HCT116 (cell line): ENCODE measurements around the gene DBX2. TPM values are rescaled to one million over a fixed set of nuclear protein-coding genes. Genes with fewer than 3 reads are reported as not detected.

Source experiments
- ATAC-seq: fragments of 200-7000 bp; cut with Tn5 transposase; 2 replicates; pipeline ENCODE4 v1.9.1; 2020; ENCODE audit warnings: mild to moderate bottlenecking, moderate library complexity
- BruUV-seq: library from RNA; stranded (reverse); fragments of 400-500 nt; replicated peaks from 2 replicates; lab custom pipeline; 2021; lab: Mats Ljungman, UMichigan
- CTCF ChIA-PET: fragments of 300-600 bp; sonication (Branson Sonifier 250); formaldehyde crosslinking; loops from one replicate; lab custom pipeline; 2021; ENCODE audit warnings: antibody characterized with exemption; lab: Charles Lee
- POLR2A ChIA-PET: fragments of 300-600, 350-600 bp; sonication (Branson Sonifier 250); formaldehyde crosslinking; loops from one replicate; lab custom pipeline; 2021; ENCODE audit warnings: antibody characterized with exemption; lab: Charles Lee
- RAD21 ChIA-PET, 2 experiments: fragments of 300-600 bp; sonication (Branson Sonifier 250); formaldehyde crosslinking; loops; one replicate each; lab custom pipeline; 2023; ENCODE audit warnings: low total read pairs in 2 of 2; ENCODE audit not compliant: uncharacterized antibody in 2 of 2, unreplicated experiment in 2 of 2, low non-redundant PET in 1 of 2; lab: Charles Lee
- DNase-seq: peaks from one replicate; pipeline ENCODE4 v3.0.0-alpha.2; 2010; ENCODE audit warnings: low read depth, low spot score
- H2AFZ ChIP-seq: fragments of 200-600 bp; shearing (Covaris generic), sonication (generic); 2 replicates; pipeline ENCODE4 v1.6.1; 2017; ENCODE audit warnings: low read depth, mixed run types, mixed read lengths, antibody characterized with exemption, low read length; ENCODE audit not compliant: poor library complexity, severe bottlenecking
- H3K27ac ChIP-seq: 2 replicates; pipeline ENCODE4 v1.5.1; 2012; ENCODE audit warnings: low read depth, low read length
- H3K27me3 ChIP-seq: fragments of 200-600 bp; sonication (generic); 2 replicates; pipeline ENCODE4 v1.6.1; 2016; ENCODE audit warnings: mixed run types, low read length, mixed read lengths; ENCODE audit not compliant: insufficient read depth
- H3K36me3 ChIP-seq, 2 experiments: fragments of 200-500 bp in 1 of 2; fragments of 200-600 bp in 1 of 2; sonication (Bioruptor generic) in 1 of 2; sonication (generic) in 1 of 2; 2 replicates each; pipeline versions ENCODE4 v1.5.1 to v1.6.1; 2014 to 2016; ENCODE audit warnings: low read length in 2 of 2, inconsistent platforms in 1 of 2, mixed read lengths in 1 of 2, mixed run types in 1 of 2; ENCODE audit not compliant: insufficient read depth in 2 of 2, control insufficient read depth in 1 of 2
- H3K4me1 ChIP-seq, 2 experiments: fragments of 200-600 bp in 1 of 2; sonication (generic) in 1 of 2; 2 replicates each; pipeline versions ENCODE4 v1.5.1 to v1.6.1; 2012 to 2017; ENCODE audit warnings: low read length in 2 of 2, inconsistent platforms in 1 of 2, mild to moderate bottlenecking in 1 of 2, mixed read lengths in 1 of 2, mixed run types in 1 of 2, moderate library complexity in 1 of 2; ENCODE audit not compliant: insufficient read depth in 2 of 2, control insufficient read depth in 1 of 2
- H3K4me2 ChIP-seq: fragments of 200-600 bp; sonication (generic); 2 replicates; pipeline ENCODE4 v1.6.1; 2017; ENCODE audit warnings: mixed run types, low read length, mixed read lengths
- H3K4me3 ChIP-seq, 2 experiments: fragments of 200-600 bp in 1 of 2; sonication (generic) in 1 of 2; replicated peaks in 1 of 2; 2 replicates each; pipeline ENCODE4 v1.5.1; 2011 to 2016; ENCODE audit warnings: low read length in 2 of 2, control low read depth in 1 of 2, low read depth in 1 of 2, mild to moderate bottlenecking in 1 of 2, mixed read lengths in 1 of 2, mixed run types in 1 of 2
- H3K79me2 ChIP-seq: fragments of 200-600 bp; sonication (generic); 2 replicates; pipeline ENCODE4 v1.6.1; 2017; ENCODE audit warnings: mild to moderate bottlenecking, mixed run types, low read length, moderate library complexity, mixed read lengths; ENCODE audit not compliant: insufficient read depth
- H3K9ac ChIP-seq: fragments of 200-600 bp; sonication (generic); 2 replicates; pipeline ENCODE4 v1.6.1; 2016; ENCODE audit warnings: low read length, mixed read lengths
- H3K9me2 ChIP-seq: fragments of 200-600 bp; sonication (generic), shearing (Covaris generic); 2 replicates; pipeline ENCODE4 v1.6.1; 2017; ENCODE audit warnings: mixed run types, mild to moderate bottlenecking, moderate library complexity; ENCODE audit not compliant: insufficient read depth
- H3K9me3 ChIP-seq, 2 experiments: fragments of 200-500 bp in 1 of 2; fragments of 200-600 bp in 1 of 2; sonication (Bioruptor generic) in 1 of 2; sonication (generic) in 1 of 2; 2 replicates each; pipeline ENCODE4 v1.6.1; 2014 to 2017; ENCODE audit warnings: low read length in 2 of 2, mixed read lengths in 2 of 2, inconsistent platforms in 1 of 2, low read depth in 1 of 2, mild to moderate bottlenecking in 1 of 2, mixed run types in 1 of 2, moderate library complexity in 1 of 2; ENCODE audit not compliant: control insufficient read depth in 1 of 2, insufficient read depth in 1 of 2
- H4K20me1 ChIP-seq: fragments of 200-600 bp; sonication (generic), shearing (Covaris generic); 2 replicates; pipeline ENCODE4 v1.6.1; 2017; ENCODE audit warnings: mixed run types, mild to moderate bottlenecking, moderate library complexity; ENCODE audit not compliant: insufficient read depth
- CEBPB ChIP-seq: IDR thresholded peaks from 2 replicates; pipeline ENCODE4 v1.6.1; 2012; ENCODE audit warnings: low read depth
- EGR1 ChIP-seq: IDR thresholded peaks from 2 replicates; pipeline ENCODE4 v1.6.1; 2012; ENCODE audit warnings: low read depth
- EZH2 ChIP-seq: fragments of 200-600 bp; sonication (generic); IDR thresholded peaks from 2 replicates; pipeline ENCODE4 v1.6.1; 2017; ENCODE audit warnings: antibody characterized with exemption, mixed run types
- EZH2phosphoT487 ChIP-seq: fragments of 200-600 bp; IDR thresholded peaks from 2 replicates; pipeline ENCODE4 v1.6.1; 2018; ENCODE audit warnings: antibody characterized with exemption, borderline replicate concordance
- JUND ChIP-seq: IDR thresholded peaks from 2 replicates; pipeline ENCODE4 v1.6.1; 2012
- POLR2A ChIP-seq: IDR thresholded peaks from 2 replicates; pipeline ENCODE4 v1.7.0; 2011; ENCODE audit warnings: borderline replicate concordance; ENCODE audit not compliant: insufficient read depth, insufficient read length; ENCODE audit errors: extremely low read depth
- POLR2AphosphoS5 ChIP-seq: IDR thresholded peaks from 2 replicates; pipeline ENCODE4 v1.6.1; 2011; ENCODE audit warnings: mild to moderate bottlenecking, low read depth, low read length, moderate library complexity
- RAD21 ChIP-seq: IDR thresholded peaks from 2 replicates; pipeline ENCODE4 v1.6.1; 2012; ENCODE audit warnings: low read depth, mild to moderate bottlenecking
- SIN3A ChIP-seq: IDR thresholded peaks from 2 replicates; pipeline ENCODE4 v1.6.1; 2012; ENCODE audit warnings: low read depth
- SRF ChIP-seq: IDR thresholded peaks from 2 replicates; pipeline ENCODE4 v1.6.1; 2012; ENCODE audit warnings: low read depth
- YY1 ChIP-seq: IDR thresholded peaks from 2 replicates; pipeline ENCODE4 v1.6.1; 2011; ENCODE audit warnings: low read length, low read depth, moderate library complexity, mild to moderate bottlenecking; ENCODE audit not compliant: insufficient replicate concordance; ENCODE audit errors: extremely low read depth
- ZBTB33 ChIP-seq: IDR thresholded peaks from 2 replicates; pipeline ENCODE4 v1.6.1; 2011; ENCODE audit warnings: mild to moderate bottlenecking, low read length, moderate library complexity; ENCODE audit not compliant: insufficient replicate concordance; ENCODE audit errors: extremely low read depth
- ZFX ChIP-seq: fragments of 450-650 bp; IDR thresholded peaks from 2 replicates; pipeline ENCODE4 v1.6.1; 2017
- ZNF274 ChIP-seq: fragments of 200-500 bp; sonication (Bioruptor generic); IDR thresholded peaks from 2 replicates; pipeline ENCODE4 v1.6.1; 2014; ENCODE audit warnings: mild to moderate bottlenecking, low read depth, low read length, inconsistent platforms
- intact Hi-C: fragments of 100-400 bp; cut with micrococcal nuclease; formaldehyde crosslinking; loops from 2 replicates; pipeline ENCODE4 v1.10.0; 2022
- total RNA-seq: library from RNA; stranded (reverse); gene quantifications from one replicate; pipeline ENCODE4 v1.2.1, GENCODE V29; 2021; ENCODE audit not compliant: unreplicated experiment
- TF ChIP-seq, protein P1 (sequence below), 3 experiments: fragments of 200-600 bp in 1 of 3; sonication (generic) in 1 of 3; IDR thresholded peaks in 2 of 3; conservative IDR thresholded peaks in 1 of 3; 2 replicates each; pipeline ENCODE4 v1.5.1; 2012 to 2017; ENCODE audit warnings: low read depth in 2 of 3, low read length in 2 of 3, antibody characterized with exemption in 1 of 3, borderline replicate concordance in 1 of 3, control low read depth in 1 of 3, mild to moderate bottlenecking in 1 of 3, mixed read lengths in 1 of 3, mixed run types in 1 of 3, moderate library complexity in 1 of 3; ENCODE audit not compliant: insufficient read depth in 1 of 3

DBX2 gene
- total RNA-seq, 1 experiment from 2014 or later, result not detected

DNA sequence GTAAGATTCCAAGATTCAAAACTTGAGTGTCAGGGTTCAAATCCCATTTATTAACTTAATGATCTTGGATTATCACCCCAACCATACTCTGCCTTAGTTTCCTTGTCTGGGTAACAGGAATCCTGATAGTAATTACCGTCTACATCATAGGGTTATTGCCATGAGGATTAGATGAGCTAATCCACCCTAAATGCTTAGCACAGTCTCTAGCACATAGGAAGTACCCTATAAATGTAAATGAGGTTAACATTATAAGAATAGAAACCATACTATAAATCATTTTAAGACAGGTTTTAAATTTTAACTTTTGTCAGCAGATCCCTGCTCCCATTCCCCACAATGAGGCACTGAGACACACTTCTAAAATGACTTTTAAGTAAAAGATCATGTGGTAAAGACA, 36.5 kb downstream of the DBX2 start:
- ChIA-PET RAD21 (no interaction called here), POLR2A (no interaction called here), CTCF (no interaction called here)

GRCh38 chr12:45012749-45013148, 38.1 kb downstream of the DBX2 start:
- H3K79me2 ChIP-seq, result no peaks in the 10 kb centered on the region
- no peaks in the 10 kb centered on the region for H3K9me2 ChIP-seq
- H3K27ac ChIP-seq, result no peak overlapping the region
- no peak overlapping the region for H3K9ac ChIP-seq
- no peak overlapping the region for H2AFZ ChIP-seq
- DNase-seq (no peak), ATAC-seq (no peak)
- no peaks in the 10 kb centered on the region for H3K27me3 ChIP-seq
- H3K9me3 ChIP-seq, result no peaks in the 10 kb centered on the region
- H4K20me1 ChIP-seq, result no peaks in the 10 kb centered on the region
- intact Hi-C loops, result no loop called here
- H3K4me1 ChIP-seq, result no peaks in the 10 kb centered on the region
- ChIA-PET POLR2A (interaction anchor here (0.5 kb wide), 1 partner anchor 63 kb away, joined by 3 read pairs; no protein-coding TSS in a partner anchor), CTCF (interaction anchor here (1.1 kb wide), 1 partner anchor 64 kb away, joined by 5 read pairs; no protein-coding TSS in a partner anchor), RAD21 (no interaction called here)
- BruUV-seq, result no TSS peak
- no peak overlapping the region for H3K4me3 ChIP-seq
- no peaks in the 10 kb centered on the region for H3K36me3 ChIP-seq
- H3K4me2 ChIP-seq, result no peak overlapping the region
- TF ChIP-seq EZH2 (no peak), YY1 (no peak), POLR2AphosphoS5 (no peak), ZBTB33 (no peak), EGR1 (no peak), SIN3A (no peak)
- TF ChIP-seq, protein P1, sequence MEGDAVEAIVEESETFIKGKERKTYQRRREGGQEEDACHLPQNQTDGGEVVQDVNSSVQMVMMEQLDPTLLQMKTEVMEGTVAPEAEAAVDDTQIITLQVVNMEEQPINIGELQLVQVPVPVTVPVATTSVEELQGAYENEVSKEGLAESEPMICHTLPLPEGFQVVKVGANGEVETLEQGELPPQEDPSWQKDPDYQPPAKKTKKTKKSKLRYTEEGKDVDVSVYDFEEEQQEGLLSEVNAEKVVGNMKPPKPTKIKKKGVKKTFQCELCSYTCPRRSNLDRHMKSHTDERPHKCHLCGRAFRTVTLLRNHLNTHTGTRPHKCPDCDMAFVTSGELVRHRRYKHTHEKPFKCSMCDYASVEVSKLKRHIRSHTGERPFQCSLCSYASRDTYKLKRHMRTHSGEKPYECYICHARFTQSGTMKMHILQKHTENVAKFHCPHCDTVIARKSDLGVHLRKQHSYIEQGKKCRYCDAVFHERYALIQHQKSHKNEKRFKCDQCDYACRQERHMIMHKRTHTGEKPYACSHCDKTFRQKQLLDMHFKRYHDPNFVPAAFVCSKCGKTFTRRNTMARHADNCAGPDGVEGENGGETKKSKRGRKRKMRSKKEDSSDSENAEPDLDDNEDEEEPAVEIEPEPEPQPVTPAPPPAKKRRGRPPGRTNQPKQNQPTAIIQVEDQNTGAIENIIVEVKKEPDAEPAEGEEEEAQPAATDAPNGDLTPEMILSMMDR (IDR thresholded peaks at IDR 0.05 in 2 of 3, conservative IDR thresholded peaks at IDR 0.05 in 1 of 3; ENCODE audit: borderline replicate concordance in 1 of 3, insufficient read depth in 1 of 3, low read depth in 2 of 3, low read length in 2 of 3), result no peak

More for the DNA sequence above, 36.5 kb downstream of the DBX2 start:
- ATAC-seq, result no peak
- H3K4me3 ChIP-seq, result no peak overlapping the region
- intact Hi-C loops, result no loop called here
- H3K27me3 ChIP-seq, result no peaks in the 10 kb centered on the region
- H3K79me2 ChIP-seq, result no peaks in the 10 kb centered on the region
- H3K4me1 ChIP-seq, result no peaks in the 10 kb centered on the region
- no peak overlapping the region for H2AFZ ChIP-seq
- H3K36me3 ChIP-seq, result no peaks in the 10 kb centered on the region
- H3K9me2 ChIP-seq, result no peaks in the 10 kb centered on the region
- H3K9me3 ChIP-seq, result no peaks in the 10 kb centered on the region
- no peak for DNase-seq
- TF ChIP-seq EZH2, result no peak
- no peak for TF ChIP-seq POLR2A
- no peak for TF ChIP-seq JUND
- TF ChIP-seq CEBPB, result no peak
- no peak for TF ChIP-seq ZFX
- no peak for TF ChIP-seq SRF
- no peak for TF ChIP-seq ZNF274
- TF ChIP-seq RAD21, result no peak
- no peak for TF ChIP-seq EZH2phosphoT487
- TF ChIP-seq, protein P1 (IDR thresholded peaks at IDR 0.05 in 2 of 3, conservative IDR thresholded peaks at IDR 0.05 in 1 of 3; ENCODE audit: borderline replicate concordance in 1 of 3, insufficient read depth in 1 of 3, low read depth in 2 of 3, low read length in 2 of 3), result no peak
- TF ChIP-seq YY1, result no peak
- no peak overlapping the region for H3K9ac ChIP-seq
- no peaks in the 10 kb centered on the region for H4K20me1 ChIP-seq
- BruUV-seq, result no TSS peak
- no peak overlapping the region for H3K4me2 ChIP-seq
- no peak overlapping the region for H3K27ac ChIP-seq
